HFFc6 (cell line): Measurements from ENCODE around the gene DKKL1. TPM values are rescaled to one million over a fixed set of nuclear protein-coding genes. Genes with fewer than 3 reads are reported as not detected.
A peak's percentile ranks its signal among the peaks of the same experiment; 100 is the strongest.

ENCODE experiments used
- DNase-seq: peaks from one replicate; pipeline ENCODE4 v3.0.0-alpha.2; 2018
- H3K27ac Mint-ChIP-seq: 2 replicates; pipeline ENCODE4 v1.8.0; 2020; ENCODE audit warnings: mild to moderate bottlenecking, mixed read lengths
- H3K27me3 Mint-ChIP-seq: 2 replicates; pipeline ENCODE4 v1.8.0; 2021; ENCODE audit warnings: mild to moderate bottlenecking, moderate library complexity, mixed read lengths; ENCODE audit not compliant: insufficient read depth
- H3K36me3 Mint-ChIP-seq: 2 replicates; pipeline ENCODE4 v1.8.0; 2021; ENCODE audit warnings: low read depth, mixed read lengths
- H3K4me1 Mint-ChIP-seq: 2 replicates; pipeline ENCODE4 v1.8.0; 2020; ENCODE audit warnings: low read depth, mixed read lengths
- H3K4me3 Mint-ChIP-seq: 2 replicates; pipeline ENCODE4 v1.8.0; 2020; ENCODE audit warnings: mild to moderate bottlenecking, moderate library complexity, mixed read lengths
- H3K9me3 Mint-ChIP-seq: 2 replicates; pipeline ENCODE4 v1.8.0; 2020; ENCODE audit warnings: mild to moderate bottlenecking, mixed read lengths
- total RNA-seq, 6 experiments: library from RNA; stranded (reverse); fragmentation: NEBNext Ultra II Directional; extraction: Animal tissue kit (Norgen Biotek cat#: 25700); gene quantifications; 2 replicates in 1 of 6; 3 replicates in 5 of 6; pipeline ENCODE4 v1.2.3, GENCODE V29; 2021
- TF ChIP-seq, protein P1 (sequence below): fragments of 200-600 bp; sonication (generic); IDR thresholded peaks from 2 replicates; pipeline ENCODE4 v1.5.0; 2021; ENCODE audit warnings: antibody characterized with exemption, mild to moderate bottlenecking

Gene DKKL1
- total RNA-seq, 6 experiments from 2014 or later = not detected

DNA sequence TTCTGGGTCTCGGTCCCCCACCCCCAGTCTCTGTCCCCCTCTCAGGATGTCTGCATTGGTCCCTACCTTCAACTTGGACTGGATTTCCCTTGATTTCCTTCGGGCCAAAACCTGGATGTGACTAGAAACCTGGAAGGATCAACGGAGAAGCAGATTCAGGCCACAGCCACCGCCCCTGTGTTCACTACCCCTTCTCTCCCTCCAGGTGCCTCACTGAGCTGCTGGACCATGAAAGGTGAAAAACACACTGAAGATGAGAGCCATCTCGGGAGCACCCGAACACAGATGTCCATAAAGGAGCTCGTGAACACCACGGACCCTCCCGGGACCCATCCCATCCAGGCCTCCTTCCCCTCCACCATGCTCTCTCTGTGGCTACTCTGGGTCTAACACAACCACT is 6.5 kb upstream of the DKKL1 start:
- TF ChIP-seq, protein P1, sequence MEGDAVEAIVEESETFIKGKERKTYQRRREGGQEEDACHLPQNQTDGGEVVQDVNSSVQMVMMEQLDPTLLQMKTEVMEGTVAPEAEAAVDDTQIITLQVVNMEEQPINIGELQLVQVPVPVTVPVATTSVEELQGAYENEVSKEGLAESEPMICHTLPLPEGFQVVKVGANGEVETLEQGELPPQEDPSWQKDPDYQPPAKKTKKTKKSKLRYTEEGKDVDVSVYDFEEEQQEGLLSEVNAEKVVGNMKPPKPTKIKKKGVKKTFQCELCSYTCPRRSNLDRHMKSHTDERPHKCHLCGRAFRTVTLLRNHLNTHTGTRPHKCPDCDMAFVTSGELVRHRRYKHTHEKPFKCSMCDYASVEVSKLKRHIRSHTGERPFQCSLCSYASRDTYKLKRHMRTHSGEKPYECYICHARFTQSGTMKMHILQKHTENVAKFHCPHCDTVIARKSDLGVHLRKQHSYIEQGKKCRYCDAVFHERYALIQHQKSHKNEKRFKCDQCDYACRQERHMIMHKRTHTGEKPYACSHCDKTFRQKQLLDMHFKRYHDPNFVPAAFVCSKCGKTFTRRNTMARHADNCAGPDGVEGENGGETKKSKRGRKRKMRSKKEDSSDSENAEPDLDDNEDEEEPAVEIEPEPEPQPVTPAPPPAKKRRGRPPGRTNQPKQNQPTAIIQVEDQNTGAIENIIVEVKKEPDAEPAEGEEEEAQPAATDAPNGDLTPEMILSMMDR = no peak
- DNase-seq = no peak
- Mint-ChIP-seq H3K36me3 (peaks cover 15% of the 10 kb centered on the region), H3K27me3 (no peaks in the 10 kb centered on the region), H3K9me3 (no peaks in the 10 kb centered on the region), H3K4me1 (peaks cover 35% of the 10 kb centered on the region), H3K27ac (no peak overlapping the region; the same call in 1 of the 2 replicates), H3K4me3 (no peak overlapping the region)

DNA sequence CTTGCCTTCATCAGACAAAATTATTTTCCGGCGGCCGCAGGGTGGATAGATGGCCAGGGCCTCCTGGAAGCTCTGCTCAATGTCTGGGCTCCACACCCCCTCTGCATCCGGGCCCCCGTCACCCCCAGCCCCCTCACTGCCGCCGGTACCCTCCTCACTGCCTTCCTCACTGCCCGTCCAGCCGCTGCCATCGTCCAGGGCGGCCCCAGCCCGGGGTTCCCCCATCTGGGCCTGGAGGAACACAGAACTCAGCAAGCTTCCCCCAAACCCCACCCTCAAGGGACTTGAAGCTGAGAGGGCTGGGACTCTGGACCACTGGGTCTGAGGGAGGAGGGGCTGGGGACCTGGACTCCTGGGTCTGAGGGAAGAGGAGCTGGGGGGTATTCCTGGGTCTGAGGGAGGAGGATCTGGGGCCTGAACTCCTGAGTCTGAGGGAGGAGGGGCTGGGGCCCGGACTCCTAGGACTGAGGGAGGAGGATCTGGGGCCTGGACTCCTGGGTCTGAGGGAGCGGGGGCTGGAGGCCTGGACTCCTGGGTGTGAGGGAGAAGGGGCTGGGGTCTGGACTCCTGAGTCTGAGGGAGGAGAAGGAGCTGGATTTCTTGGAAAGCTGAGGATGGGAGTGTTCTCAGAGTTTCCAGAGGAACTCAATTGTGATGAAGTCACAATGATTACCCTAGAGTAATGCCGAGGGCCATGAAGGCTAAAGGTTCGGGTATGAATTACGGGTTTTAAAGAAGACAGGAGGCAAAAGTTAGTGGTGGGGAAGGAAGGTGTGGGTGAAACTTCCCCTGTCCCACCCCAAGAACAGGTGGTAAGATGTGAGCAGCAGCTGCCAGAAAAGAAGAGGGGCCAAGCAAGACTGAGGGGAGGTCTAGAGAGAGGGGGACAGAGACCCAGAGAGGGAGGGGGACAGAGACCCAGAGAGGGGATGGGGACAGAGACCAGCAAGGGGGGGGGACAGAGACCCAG is 3.5 kb upstream of the DKKL1 start:
- peaks cover 6% of the 10 kb centered on the region for H3K27me3 Mint-ChIP-seq
- peaks cover 11% of the 10 kb centered on the region; the same call in 1 of the 2 replicates for H3K36me3 Mint-ChIP-seq
- no peak overlapping the region; the same call in 1 of the 2 replicates for H3K4me3 Mint-ChIP-seq
- DNase-seq = no peak
- H3K27ac Mint-ChIP-seq = no peak overlapping the region; the same call in none of the 2 replicates
- TF ChIP-seq, protein P1 = no peak
- no peaks in the 10 kb centered on the region for H3K9me3 Mint-ChIP-seq
- peaks cover 35% of the 10 kb centered on the region for H3K4me1 Mint-ChIP-seq

DNA sequence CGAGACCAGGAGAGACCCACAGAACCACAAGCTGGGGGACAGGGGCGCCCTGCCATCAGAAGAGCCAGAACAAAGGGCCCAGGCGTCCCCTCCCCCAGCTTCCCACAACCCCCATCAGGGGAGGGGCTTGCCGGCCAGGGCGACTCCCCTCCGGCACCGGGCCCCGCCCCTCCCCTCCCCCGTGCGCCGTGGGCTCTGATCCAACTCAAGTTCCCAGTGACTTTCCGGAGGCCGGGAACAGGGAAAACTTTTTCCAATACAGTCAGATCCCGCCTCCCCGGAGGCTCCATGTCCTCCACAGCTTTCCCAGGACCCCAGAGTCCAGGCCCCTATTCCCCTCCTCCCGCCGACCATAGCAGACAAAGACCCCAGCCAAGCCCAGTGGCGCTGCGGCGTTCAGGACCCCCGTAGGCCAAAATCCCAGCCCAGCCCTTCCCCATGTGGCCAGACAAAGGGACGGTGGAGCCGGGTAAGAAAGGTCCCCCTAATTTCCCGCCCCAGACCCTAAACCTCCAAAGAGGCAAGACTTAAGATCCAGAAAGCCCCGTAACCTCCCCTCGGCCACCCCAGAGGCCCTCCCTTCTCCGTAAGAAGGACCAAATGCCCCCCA is 2.1 kb upstream of the DKKL1 start:
- DNase-seq = peak; percentile 39
- peaks cover 4% of the 10 kb centered on the region; the same call in 1 of the 2 replicates for H3K36me3 Mint-ChIP-seq
- H3K27ac Mint-ChIP-seq = no peak overlapping the region; the same call in 1 of the 2 replicates
- TF ChIP-seq, protein P1 = no peak
- no peaks in the 10 kb centered on the region for H3K9me3 Mint-ChIP-seq
- peaks cover 7% of the 10 kb centered on the region for H3K27me3 Mint-ChIP-seq
- H3K4me3 Mint-ChIP-seq = no peak overlapping the region
- H3K4me1 Mint-ChIP-seq = peaks cover 25% of the 10 kb centered on the region

DNA sequence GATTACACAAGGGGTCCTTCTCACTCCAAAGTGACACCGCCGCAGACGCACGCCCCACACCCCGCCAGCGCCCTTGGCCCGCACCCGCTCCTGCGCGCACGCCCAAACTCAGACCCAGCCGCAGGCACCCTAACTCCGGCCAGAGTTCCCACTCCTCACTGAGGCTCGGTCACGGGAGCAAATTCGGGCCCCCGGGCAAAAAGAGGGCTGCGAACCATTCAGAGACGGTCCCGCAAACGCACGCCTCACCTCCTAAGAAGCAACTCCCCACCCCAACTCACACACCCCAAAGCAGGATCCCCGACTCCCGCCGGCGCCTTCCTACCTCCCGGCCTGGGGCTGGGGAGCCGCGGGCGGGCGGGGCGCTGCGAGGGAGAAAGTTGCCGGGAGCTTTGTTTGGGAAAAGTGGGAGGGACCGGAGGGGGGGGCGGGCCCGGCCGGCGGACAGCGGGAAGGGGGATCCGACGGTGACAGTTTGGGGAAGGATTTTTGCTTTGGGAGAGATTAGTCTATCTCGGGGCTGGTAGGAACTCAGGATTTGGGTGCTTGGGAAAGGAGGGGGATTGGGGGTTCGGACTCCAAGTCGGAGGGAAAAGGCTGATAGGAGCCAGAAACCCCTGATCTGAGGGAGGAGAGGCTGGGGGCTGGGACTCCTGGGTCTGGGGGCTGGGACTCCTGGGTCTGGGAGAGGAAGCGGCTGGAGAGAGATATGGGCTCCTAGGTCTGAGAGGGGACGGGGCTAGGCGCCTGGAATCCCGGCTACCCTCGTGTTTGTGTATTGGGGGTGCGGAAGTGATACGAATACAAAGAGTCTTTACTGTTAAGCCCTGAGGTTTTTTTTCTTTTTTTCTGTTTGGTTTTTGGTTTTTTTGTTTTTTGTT is 1.4 kb upstream of the DKKL1 start, which contains the start of gene TEAD2:
TEAD2 (minus strand) TSS at position 369 of the 881 bp plus-strand sequence. CDS start 2,341 bp downstream, outside the sequence.
- no peaks in the 10 kb centered on the region for H3K9me3 Mint-ChIP-seq
- no peak within 1 kb of the TSS for H3K4me3 Mint-ChIP-seq
- peaks cover 4% of the 10 kb centered on the region; the same call in 1 of the 2 replicates for H3K36me3 Mint-ChIP-seq
- TF ChIP-seq, protein P1 = no peak
- no peak within 1 kb of the TSS; the same call in 1 of the 2 replicates for H3K27ac Mint-ChIP-seq
- peak; percentile 18 for DNase-seq
- H3K27me3 Mint-ChIP-seq = peaks cover 7% of the 10 kb centered on the region
- H3K4me1 Mint-ChIP-seq = peaks cover 18% of the 10 kb centered on the region

DNA sequence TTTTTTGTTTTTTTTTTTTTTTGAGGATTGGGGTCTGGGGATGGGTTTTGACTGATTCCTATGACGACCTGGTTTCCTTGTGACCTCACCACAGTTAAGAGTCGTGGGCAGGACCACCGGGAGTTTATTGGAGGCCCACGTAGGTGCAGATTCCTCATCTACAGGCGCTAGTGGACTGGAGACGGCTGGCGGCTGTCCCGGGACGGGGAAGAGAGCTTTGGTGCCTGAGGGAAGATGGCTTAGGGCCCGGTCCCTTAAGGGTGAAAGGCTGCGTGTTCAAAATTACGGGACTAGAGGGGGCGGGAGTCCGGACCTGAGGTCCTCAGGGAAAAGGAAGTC is 779 bp upstream of the DKKL1 start:
- Mint-ChIP-seq H3K27me3 (peaks cover 7% of the 10 kb centered on the region), H3K36me3 (peaks cover 4% of the 10 kb centered on the region; the same call in 1 of the 2 replicates), H3K4me3 (no peak overlapping the region), H3K4me1 (peaks cover 18% of the 10 kb centered on the region), H3K27ac (no peak overlapping the region), H3K9me3 (no peaks in the 10 kb centered on the region)
- DNase-seq = no peak
- TF ChIP-seq, protein P1 = no peak
